ENCODE results near the gene OTX1. TPM values are rescaled to one million over a fixed set of nuclear protein-coding genes. Genes with fewer than 3 reads are reported as not detected.
"Not testable (repeated sequence)": the region's sequence is repeated elsewhere in the genome, so short reads cannot be mapped to it uniquely, and the experiment has no call there.

OTX1 gene
- not detected for polyA plus RNA-seq

GRCh38 chr2:63050334-63051041, at the start of gene OTX1:
Gene OTX1, plus strand, starts transcription at chr2:63050830. Its CDS starts 2,161 bp downstream, at chr2:63052991.
- Mint-ChIP-seq H3K27me3 (peaks cover 78% of the 10 kb centered on the region), H3K4me3 (peak within 1 kb of the TSS; percentile 82 to 96 (median 92)), H3K27ac (peak within 1 kb of the TSS; percentile 78 to 93 (median 93)), H3K36me3 (peaks cover 12% of the 10 kb centered on the region), H3K4me1 (peaks cover 30 to 59% (median 30%) of the 10 kb centered on the region in 3 donors), H3K9me3 (peaks cover 0 to 9% (median 0%) of the 10 kb centered on the region in 3 donors)

- H3K27me3 Mint-ChIP-seq = no peaks in the 10 kb centered on the region
- H3K36me3 Mint-ChIP-seq = peaks cover 7% of the 10 kb centered on the region
- H3K4me1 Mint-ChIP-seq = no peaks in the 10 kb centered on the region
- H3K27ac Mint-ChIP-seq = no peak overlapping the region
- no peaks in the 10 kb centered on the region for H3K9me3 Mint-ChIP-seq
- H3K4me3 Mint-ChIP-seq = no peak overlapping the region
These were observed 49.1 kb upstream of the OTX1 start for GRCh38 chr2:63001576-63001975.

GRCh38 chr2:63003351-63003750, 47.3 kb upstream of the OTX1 start:
- H3K4me3 Mint-ChIP-seq = no peak overlapping the region
- H3K9me3 Mint-ChIP-seq = no peaks in the 10 kb centered on the region
- H3K27ac Mint-ChIP-seq = no peak overlapping the region
- H3K27me3 Mint-ChIP-seq = no peaks in the 10 kb centered on the region
- peaks cover 4% of the 10 kb centered on the region for H3K36me3 Mint-ChIP-seq
- H3K4me1 Mint-ChIP-seq = no peaks in the 10 kb centered on the region

- Mint-ChIP-seq H3K36me3 (peaks cover 5% of the 10 kb centered on the region), H3K4me1 (no peaks in the 10 kb centered on the region), H3K27me3 (no peaks in the 10 kb centered on the region), H3K4me3 (no peak overlapping the region), H3K27ac (no peak overlapping the region), H3K9me3 (no peaks in the 10 kb centered on the region)
These were observed 42.7 kb upstream of the OTX1 start for GRCh38 chr2:63007813-63008458.

GRCh38 chr2:63008838-63009237, 41.8 kb upstream of the OTX1 start:
- no peaks in the 10 kb centered on the region for H3K4me1 Mint-ChIP-seq
- no peaks in the 10 kb centered on the region for H3K27me3 Mint-ChIP-seq
- no peaks in the 10 kb centered on the region for H3K9me3 Mint-ChIP-seq
- no peak overlapping the region for H3K27ac Mint-ChIP-seq
- no peak overlapping the region for H3K4me3 Mint-ChIP-seq
- peaks cover 5% of the 10 kb centered on the region for H3K36me3 Mint-ChIP-seq

- Mint-ChIP-seq H3K27me3 (no peaks in the 10 kb centered on the region), H3K36me3 (peaks cover 5% of the 10 kb centered on the region), H3K27ac (no peak overlapping the region), H3K4me3 (no peak overlapping the region), H3K4me1 (no peaks in the 10 kb centered on the region), H3K9me3 (no peaks in the 10 kb centered on the region)
These were observed 41.1 kb upstream of the OTX1 start for GRCh38 chr2:63009490-63009889.

GRCh38 chr2:63012541-63012940, 38.1 kb upstream of the OTX1 start:
- Mint-ChIP-seq H3K36me3 (peaks cover 9% of the 10 kb centered on the region), H3K9me3 (no peaks in the 10 kb centered on the region), H3K4me1 (no peaks in the 10 kb centered on the region), H3K27ac (no peak overlapping the region), H3K27me3 (no peaks in the 10 kb centered on the region), H3K4me3 (no peak overlapping the region)

- no peak overlapping the region for H3K4me3 Mint-ChIP-seq
- H3K27ac Mint-ChIP-seq = no peak overlapping the region
- H3K4me1 Mint-ChIP-seq = no peaks in the 10 kb centered on the region
- H3K9me3 Mint-ChIP-seq = no peaks in the 10 kb centered on the region
- H3K36me3 Mint-ChIP-seq = peaks cover 9% of the 10 kb centered on the region
- no peaks in the 10 kb centered on the region for H3K27me3 Mint-ChIP-seq
These were observed 37.2 kb upstream of the OTX1 start for GRCh38 chr2:63013438-63013837.

GRCh38 chr2:63015389-63015788, 35.2 kb upstream of the OTX1 start:
- no peak overlapping the region for H3K4me3 Mint-ChIP-seq
- no peaks in the 10 kb centered on the region for H3K4me1 Mint-ChIP-seq
- H3K36me3 Mint-ChIP-seq = peaks cover 9% of the 10 kb centered on the region
- H3K27me3 Mint-ChIP-seq = no peaks in the 10 kb centered on the region
- H3K9me3 Mint-ChIP-seq = no peaks in the 10 kb centered on the region
- no peak overlapping the region for H3K27ac Mint-ChIP-seq

GRCh38 chr2:63018439-63018838, 32.2 kb upstream of the OTX1 start:
- no peaks in the 10 kb centered on the region for H3K27me3 Mint-ChIP-seq
- H3K4me3 Mint-ChIP-seq = no peak overlapping the region
- H3K4me1 Mint-ChIP-seq = no peaks in the 10 kb centered on the region
- H3K27ac Mint-ChIP-seq = no peak overlapping the region
- H3K36me3 Mint-ChIP-seq = peaks cover 9% of the 10 kb centered on the region
- no peaks in the 10 kb centered on the region for H3K9me3 Mint-ChIP-seq

- H3K9me3 Mint-ChIP-seq, H3K4me1 Mint-ChIP-seq, H3K4me3 Mint-ChIP-seq, H3K27ac Mint-ChIP-seq, H3K27me3 Mint-ChIP-seq: not testable (repeated sequence)
- peaks cover 11% of the 10 kb centered on the region for H3K36me3 Mint-ChIP-seq
These were observed 30.9 kb upstream of the OTX1 start for GRCh38 chr2:63019686-63020085.

- H3K4me3 Mint-ChIP-seq = no peak overlapping the region
- H3K27ac Mint-ChIP-seq = no peak overlapping the region
- peaks cover 11% of the 10 kb centered on the region for H3K36me3 Mint-ChIP-seq
These were observed 27.2 kb upstream of the OTX1 start for GRCh38 chr2:63023444-63023843.

GRCh38 chr2:63027220-63027619, 23.4 kb upstream of the OTX1 start:
- no peak overlapping the region for H3K27ac Mint-ChIP-seq
- H3K9me3 Mint-ChIP-seq = no peaks in the 10 kb centered on the region
- H3K27me3 Mint-ChIP-seq = no peaks in the 10 kb centered on the region
- H3K36me3 Mint-ChIP-seq = peaks cover 11% of the 10 kb centered on the region
- H3K4me3 Mint-ChIP-seq = no peak overlapping the region
- H3K4me1 Mint-ChIP-seq = no peaks in the 10 kb centered on the region

More at GRCh38 chr2:63023444-63023843, 27.2 kb upstream of the OTX1 start:
- no peaks in the 10 kb centered on the region for H3K27me3 Mint-ChIP-seq
- no peaks in the 10 kb centered on the region for H3K9me3 Mint-ChIP-seq
- H3K4me1 Mint-ChIP-seq = no peaks in the 10 kb centered on the region

- H3K9me3 Mint-ChIP-seq = no peaks in the 10 kb centered on the region
- peaks cover 8% of the 10 kb centered on the region for H3K36me3 Mint-ChIP-seq
- H3K4me3 Mint-ChIP-seq = no peak overlapping the region
- H3K27ac Mint-ChIP-seq = no peak overlapping the region
- no peaks in the 10 kb centered on the region for H3K4me1 Mint-ChIP-seq
- H3K27me3 Mint-ChIP-seq = no peaks in the 10 kb centered on the region
These were observed 21.6 kb upstream of the OTX1 start for GRCh38 chr2:63029058-63029457.

GRCh38 chr2:63034526-63034925, 16.1 kb upstream of the OTX1 start:
- Mint-ChIP-seq H3K36me3 (no peaks in the 10 kb centered on the region), H3K27ac (no peak overlapping the region), H3K27me3 (no peaks in the 10 kb centered on the region), H3K4me1 (no peaks in the 10 kb centered on the region), H3K9me3 (no peaks in the 10 kb centered on the region), H3K4me3 (no peak overlapping the region)

GRCh38 chr2:63035169-63035568, 15.5 kb upstream of the OTX1 start:
- H3K4me3 Mint-ChIP-seq = no peak overlapping the region
- H3K4me1 Mint-ChIP-seq = no peaks in the 10 kb centered on the region
- no peaks in the 10 kb centered on the region for H3K9me3 Mint-ChIP-seq
- no peak overlapping the region for H3K27ac Mint-ChIP-seq
- no peaks in the 10 kb centered on the region for H3K27me3 Mint-ChIP-seq
- no peaks in the 10 kb centered on the region for H3K36me3 Mint-ChIP-seq

All from IgD-negative memory B cell (primary cell).